GM12878 (cell line): ENCODE measurements around the gene NOS1AP.

ENCODE experiments used
- CHD1 ChIP-seq: IDR thresholded peaks from 2 replicates; pipeline ENCODE4 v1.6.1; 2012; ENCODE audit warnings: low read depth, low read length, improper control_type of control experiment
- CTCF ChIP-seq, 3 experiments: IDR thresholded peaks in 2 of 3; conservative IDR thresholded peaks in 1 of 3; 2 replicates each; pipeline ENCODE4 v1.5.1; 2011; ENCODE audit warnings: low read depth in 3 of 3, low read length in 3 of 3, mild to moderate bottlenecking in 3 of 3, control low read depth in 2 of 3, moderate library complexity in 2 of 3, inconsistent platforms in 1 of 3, mixed read lengths in 1 of 3; ENCODE audit not compliant: control insufficient read depth in 2 of 3, insufficient read depth in 1 of 3; ENCODE audit errors: extremely low read depth in 1 of 3
- EZH2 ChIP-seq: IDR thresholded peaks from 2 replicates; pipeline ENCODE4 v1.6.1; 2012; ENCODE audit warnings: low read depth, mild to moderate bottlenecking, control low read depth, inconsistent platforms, low read length, borderline replicate concordance; ENCODE audit not compliant: control insufficient read depth
- GABPA ChIP-seq: IDR thresholded peaks from 2 replicates; pipeline ENCODE4 v1.6.1; 2014; ENCODE audit warnings: antibody characterized with exemption, low read depth, mild to moderate bottlenecking, inconsistent platforms
- HDAC6 ChIP-seq: fragments of 200-600 bp; sonication (generic); IDR thresholded peaks from one replicate; pipeline ENCODE4 v1.8.0; 2017; ENCODE audit warnings: antibody characterized with exemption; ENCODE audit not compliant: unreplicated experiment
- NR2F1 ChIP-seq: fragments of 450-650 bp; conservative IDR thresholded peaks from 2 replicates; pipeline ENCODE4 v1.6.1; 2017; ENCODE audit warnings: mild to moderate bottlenecking
- PBX3 ChIP-seq: IDR thresholded peaks from 2 replicates; pipeline ENCODE4 v1.6.1; 2011; ENCODE audit warnings: mild to moderate bottlenecking, low read depth, low read length, moderate library complexity; ENCODE audit not compliant: insufficient replicate concordance
- POLR2AphosphoS5 ChIP-seq: IDR thresholded peaks from 2 replicates; pipeline ENCODE4 v1.6.1; 2011; ENCODE audit warnings: mild to moderate bottlenecking, low read length, inconsistent platforms
- RCOR1 ChIP-seq: conservative IDR thresholded peaks from 2 replicates; pipeline ENCODE4 v1.6.1; 2012; ENCODE audit warnings: low read depth, low read length, improper control_type of control experiment
- SRF ChIP-seq, 2 experiments: IDR thresholded peaks; 2 replicates each; pipeline ENCODE4 v1.6.1; 2011; ENCODE audit warnings: low read depth in 2 of 2, low read length in 2 of 2, mild to moderate bottlenecking in 1 of 2, moderate library complexity in 1 of 2
- STAT1 ChIP-seq: fragments of 450-650 bp; conservative IDR thresholded peaks from 2 replicates; pipeline ENCODE4 v1.6.1; 2014; ENCODE audit warnings: antibody characterized with exemption, mild to moderate bottlenecking
- TAF1 ChIP-seq: IDR thresholded peaks from 2 replicates; pipeline ENCODE4 v1.6.1; 2011; ENCODE audit warnings: mild to moderate bottlenecking, low read depth, low read length, borderline replicate concordance
- USF2 ChIP-seq: IDR thresholded peaks from 2 replicates; pipeline ENCODE4 v1.6.1; 2011; ENCODE audit warnings: low read depth, low read length, improper control_type of control experiment, borderline replicate concordance
- ZBTB33 ChIP-seq: fragments of 450-650 bp; IDR thresholded peaks from 2 replicates; pipeline ENCODE4 v1.6.1; 2017; ENCODE audit warnings: mild to moderate bottlenecking

- no peak for TF ChIP-seq CTCF (IDR thresholded peaks at IDR 0.05 in 2 of 3, conservative IDR thresholded peaks at IDR 0.05 in 1 of 3; ENCODE audit: control insufficient read depth in 2 of 3, extremely low read depth in 1 of 3, insufficient read depth in 1 of 3, low read depth in 3 of 3, low read length in 3 of 3)
- TF ChIP-seq RCOR1: no peak
- no peak for TF ChIP-seq USF2
- no peak for TF ChIP-seq EZH2
- no peak for TF ChIP-seq GABPA
- no peak for TF ChIP-seq STAT1
- no peak for TF ChIP-seq ZBTB33
- no peak for TF ChIP-seq PBX3
- no peak for TF ChIP-seq POLR2AphosphoS5
- TF ChIP-seq TAF1: no peak
- TF ChIP-seq NR2F1: no peak
- TF ChIP-seq HDAC6: no peak
- no peak for TF ChIP-seq CHD1
- no peak for TF ChIP-seq SRF (IDR thresholded peaks at IDR 0.05; ENCODE audit: low read depth in 2 of 2, low read length in 2 of 2)
Observed at GRCh38 chr1:162396201-162396906, 326.9 kb downstream of the NOS1AP start.
